GM21786 (cell line): ENCODE results near the gene WNK1.
"Not testable (repeated sequence)": the region's sequence is repeated elsewhere in the genome, so short reads cannot be mapped to it uniquely, and the experiment has no call there.

Source experiments
- ATAC-seq: cut with Tn5 transposase; IDR thresholded peaks from one replicate; pipeline ENCODE4 v1.9.1; 2021; ENCODE audit not compliant: unreplicated experiment

Gene WNK1

GRCh38 chr12:740921-741320 lies 11.5 kb upstream of the WNK1 start:
- ATAC-seq, result no peak

GRCh38 chr12:749751-750270 lies 2.6 kb upstream of the WNK1 start:
- ATAC-seq, result no peak

DNA sequence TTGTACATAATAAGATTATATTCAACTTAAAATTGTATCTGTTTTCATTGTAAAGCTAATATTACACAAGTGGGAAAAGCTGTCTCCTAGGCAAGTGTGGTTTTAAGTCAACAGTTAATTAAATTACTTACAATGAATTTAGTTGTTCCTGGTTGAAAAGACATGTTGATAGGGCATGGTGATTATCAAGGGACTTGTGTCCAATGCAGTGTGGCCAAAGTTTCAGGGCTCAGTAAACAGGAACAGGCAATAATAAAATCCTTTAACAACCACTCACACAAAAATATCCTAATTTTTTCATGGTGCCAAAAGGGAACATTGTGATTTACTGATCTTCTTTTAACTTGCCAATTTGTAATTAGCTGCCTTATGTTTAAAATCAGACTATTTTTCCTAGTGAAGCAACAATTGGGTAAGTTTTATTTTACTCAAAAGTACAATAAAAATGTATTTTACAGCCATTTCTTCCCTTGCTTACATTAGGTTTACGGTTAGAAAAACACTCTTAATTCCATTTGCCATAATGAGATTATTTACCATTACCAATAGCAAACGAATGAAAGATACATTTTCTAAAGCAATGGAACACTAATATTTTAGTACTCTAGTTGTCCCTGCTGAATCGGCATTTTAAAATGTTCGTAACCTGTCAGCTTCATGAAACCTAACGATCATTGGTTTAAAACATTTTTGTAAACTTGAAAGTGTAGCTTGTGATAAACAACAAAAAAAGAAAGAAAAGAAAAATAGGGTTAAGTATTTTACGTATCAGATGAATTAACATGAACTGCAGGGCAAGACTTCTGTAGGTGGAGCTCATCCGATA lies 1.8 kb upstream of the WNK1 start:
- no peak for ATAC-seq

DNA sequence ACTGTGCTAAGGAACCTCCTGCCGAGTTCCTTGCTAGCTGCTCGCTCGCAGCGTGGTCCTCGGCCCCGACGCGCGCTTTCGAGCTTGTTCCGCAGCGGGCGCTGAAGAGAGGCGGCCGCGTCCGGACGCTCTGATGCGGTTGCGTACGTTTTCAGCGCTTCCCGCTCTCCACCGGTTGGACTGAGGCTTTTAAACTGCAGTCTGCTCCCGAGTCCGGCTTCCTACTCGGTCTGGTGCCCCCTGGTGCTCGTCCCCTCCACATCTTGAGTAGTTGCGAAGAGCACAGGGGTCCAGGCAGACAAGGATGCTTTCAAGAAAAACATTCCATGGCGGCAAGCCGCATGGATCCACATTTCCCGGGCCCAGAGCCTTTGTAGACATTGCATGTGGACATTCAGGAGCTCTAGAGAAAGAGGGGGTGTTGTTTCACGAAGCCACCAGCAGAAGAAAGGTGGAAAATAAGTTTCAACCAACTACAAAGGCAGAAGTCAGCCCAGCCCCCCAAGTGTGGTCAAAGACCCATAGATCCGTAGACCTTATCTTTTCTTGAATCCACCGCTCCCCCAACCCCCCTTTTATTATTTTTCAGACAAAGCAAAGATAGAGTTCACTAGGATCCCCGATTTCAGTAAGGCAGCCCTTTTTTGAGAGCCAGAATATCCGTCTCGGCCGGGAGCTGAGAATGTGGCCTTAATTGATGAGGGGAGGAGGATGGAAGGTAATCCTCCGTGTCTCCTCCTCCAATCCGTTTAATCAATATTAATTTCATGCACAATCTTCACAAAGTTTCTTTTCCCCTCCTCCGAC lies 984 bp upstream of the WNK1 start:
- ATAC-seq, result peak; percentile 41

- ATAC-seq, result peak; percentile 15
These were observed 574 bp downstream of the WNK1 start for GRCh38 chr12:752695-753610.

DNA sequence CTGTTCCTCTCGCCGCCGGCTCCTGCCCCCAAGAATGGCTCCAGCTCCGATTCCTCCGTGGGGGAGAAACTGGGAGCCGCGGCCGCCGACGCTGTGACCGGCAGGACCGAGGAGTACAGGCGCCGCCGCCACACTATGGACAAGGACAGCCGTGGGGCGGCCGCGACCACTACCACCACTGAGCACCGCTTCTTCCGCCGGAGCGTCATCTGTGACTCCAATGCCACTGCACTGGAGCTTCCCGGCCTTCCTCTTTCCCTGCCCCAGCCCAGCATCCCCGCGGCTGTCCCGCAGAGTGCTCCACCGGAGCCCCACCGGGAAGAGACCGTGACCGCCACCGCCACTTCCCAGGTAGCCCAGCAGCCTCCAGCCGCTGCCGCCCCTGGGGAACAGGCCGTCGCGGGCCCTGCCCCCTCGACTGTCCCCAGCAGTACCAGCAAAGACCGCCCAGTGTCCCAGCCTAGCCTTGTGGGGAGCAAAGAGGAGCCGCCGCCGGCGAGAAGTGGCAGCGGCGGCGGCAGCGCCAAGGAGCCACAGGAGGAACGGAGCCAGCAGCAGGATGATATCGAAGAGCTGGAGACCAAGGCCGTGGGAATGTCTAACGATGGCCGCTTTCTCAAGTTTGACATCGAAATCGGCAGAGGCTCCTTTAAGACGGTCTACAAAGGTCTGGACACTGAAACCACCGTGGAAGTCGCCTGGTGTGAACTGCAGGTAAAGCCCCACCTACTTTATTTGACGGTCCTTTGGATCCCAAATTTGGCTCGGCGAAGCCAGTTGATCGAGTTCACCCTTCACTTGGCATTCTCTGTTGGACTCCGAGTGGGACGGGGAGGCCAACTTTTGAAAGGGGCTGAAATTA lies 1.5 kb downstream of the WNK1 start:
- ATAC-seq, result no peak

- ATAC-seq, result no peak
These were observed 2.1 kb downstream of the WNK1 start for GRCh38 chr12:754473-754820.

DNA sequence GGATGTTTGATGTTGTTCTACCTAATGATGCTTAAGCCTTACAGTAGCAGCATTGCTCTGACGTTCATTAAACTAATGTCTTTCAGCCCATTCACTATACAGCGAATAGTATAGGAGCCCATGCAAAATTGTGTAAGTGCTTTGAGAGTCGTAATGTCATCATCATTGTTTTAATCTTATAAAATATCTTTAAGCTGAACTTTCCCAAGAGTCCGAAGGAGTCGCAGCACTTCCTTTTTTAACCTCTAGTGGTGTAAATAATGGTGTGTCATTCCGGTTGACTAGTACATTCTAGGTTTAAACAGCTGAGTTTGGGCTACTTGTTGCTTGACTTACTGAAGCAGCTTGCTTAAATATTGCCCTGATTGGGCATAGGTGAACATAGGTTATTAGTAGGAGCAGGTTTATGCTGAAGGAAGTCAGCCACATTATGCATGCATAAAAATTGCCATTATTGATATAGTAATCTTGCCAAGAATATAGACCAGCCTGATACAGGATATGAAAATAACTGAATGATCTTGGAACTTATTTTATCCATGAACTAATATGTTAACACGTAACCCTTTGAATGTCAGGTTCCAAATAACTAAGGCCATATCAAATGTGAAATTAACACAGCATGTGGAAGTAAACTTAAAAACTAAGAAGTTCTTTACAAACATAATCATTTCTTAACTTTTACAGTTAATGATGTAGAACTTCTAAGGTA lies 2.6 kb downstream of the WNK1 start:
- ATAC-seq, result no peak

GRCh38 chr12:759628-760027 lies 7.2 kb downstream of the WNK1 start:
- no peak for ATAC-seq

- ATAC-seq, result no peak
These were observed 8.9 kb downstream of the WNK1 start for GRCh38 chr12:761256-761655.

DNA sequence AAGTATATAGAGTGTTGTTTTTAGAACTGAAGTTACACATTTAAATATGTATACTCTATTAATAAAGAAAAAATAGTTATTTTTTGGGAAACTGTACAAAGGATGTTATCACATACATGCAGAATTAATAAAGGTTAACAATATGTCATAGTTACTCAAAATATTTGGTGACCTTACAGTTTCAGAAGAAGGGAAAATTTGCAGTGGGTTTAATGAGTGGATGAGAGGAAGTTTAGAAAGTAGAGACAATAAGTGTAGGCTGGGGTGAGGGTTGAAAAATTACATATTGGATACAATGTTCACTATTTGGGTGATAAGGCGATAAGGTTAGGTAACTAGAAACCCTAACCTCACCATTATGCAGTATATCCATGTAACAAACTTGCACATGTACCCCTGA lies 13.5 kb downstream of the WNK1 start:
- no peak for ATAC-seq

GRCh38 chr12:768434-768833 lies 16.1 kb downstream of the WNK1 start:
- no peak for ATAC-seq

- no peak for ATAC-seq
These were observed 18.1 kb downstream of the WNK1 start for GRCh38 chr12:770479-770878.

DNA sequence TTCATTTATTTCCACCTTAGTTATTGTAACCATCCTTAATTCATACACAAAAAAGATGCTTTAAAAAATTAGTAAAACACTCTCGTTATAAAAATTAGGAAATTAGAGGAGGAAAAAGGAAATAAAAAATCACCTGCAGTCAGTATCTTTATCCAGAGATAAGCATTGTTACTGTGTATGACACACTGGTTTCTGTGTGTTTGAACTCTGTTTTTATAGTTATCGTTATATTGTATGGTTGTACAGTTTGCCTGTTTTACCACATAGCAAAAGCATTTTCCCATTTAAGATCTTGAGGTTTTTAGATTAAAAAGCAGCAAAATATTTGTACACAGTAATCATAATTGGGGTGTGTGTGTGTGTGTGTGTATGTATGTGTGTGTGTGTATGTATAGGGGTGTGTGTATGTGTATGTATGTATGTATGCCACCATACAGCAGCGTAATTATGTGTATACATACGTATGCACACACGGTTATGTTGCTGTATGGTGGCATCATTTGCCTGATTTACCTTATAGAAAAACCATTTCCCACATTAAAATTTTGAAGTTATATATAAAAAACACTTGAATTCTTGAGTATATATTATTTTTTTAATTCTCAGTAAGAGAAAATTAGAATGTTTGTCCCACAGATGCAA lies 19.8 kb downstream of the WNK1 start:
- no peak for ATAC-seq

GRCh38 chr12:774051-774614 lies 21.8 kb downstream of the WNK1 start:
- no peak for ATAC-seq

DNA sequence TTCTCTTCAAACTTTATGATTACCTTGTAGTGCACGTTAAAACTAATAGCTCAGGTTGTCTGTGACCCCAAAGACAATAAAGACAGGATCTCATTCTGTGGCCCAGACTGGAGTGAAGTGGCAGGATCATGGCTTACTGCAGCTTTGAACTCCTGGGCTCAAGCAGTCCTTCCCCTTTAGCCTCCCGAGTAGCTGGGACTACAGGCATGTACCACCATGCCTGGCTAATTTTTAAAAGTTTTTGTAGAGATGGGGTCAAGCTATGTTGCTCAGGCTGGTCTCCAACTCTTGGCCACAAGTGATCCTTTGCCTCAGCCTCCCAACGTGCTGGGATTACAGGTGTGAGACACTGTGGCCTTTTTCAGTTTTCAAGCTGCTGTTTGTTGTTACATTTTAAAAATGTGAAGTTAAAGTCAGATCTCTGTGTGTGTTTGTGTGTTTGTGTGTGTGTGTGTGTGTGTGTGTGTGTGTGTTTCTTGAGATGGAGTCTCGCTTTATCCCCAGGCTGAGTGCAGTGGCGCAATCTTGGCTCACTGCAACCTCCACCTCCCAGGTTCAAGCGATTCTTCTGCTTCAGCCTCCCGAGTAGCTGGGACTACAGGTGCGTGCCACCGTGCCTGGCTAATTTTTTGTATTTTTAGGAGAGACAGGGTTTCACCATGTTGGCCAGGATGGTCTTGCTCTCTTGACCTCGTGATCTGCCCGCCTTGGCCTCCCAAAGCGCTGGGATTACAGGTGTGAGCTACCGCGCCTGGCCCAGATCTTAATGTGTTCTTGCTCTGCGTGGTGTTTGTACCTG lies 23.8 kb downstream of the WNK1 start:
- ATAC-seq, result not testable (repeated sequence)

- not testable (repeated sequence) for ATAC-seq
These were observed 24.5 kb downstream of the WNK1 start for GRCh38 chr12:776772-777373.
